ENCODE results near the gene BGN. TPM values are rescaled to one million over a fixed set of nuclear protein-coding genes. Genes with fewer than 3 reads are reported as not detected.

The BGN gene
- total RNA-seq, 2 experiments from 2014 or later = not detected

- Histone ChIP-seq H3K4me2 (ENCODE audit: low read length) (no peak overlapping the region), H3K4me3 (ENCODE audit: low read depth, low read length, poor library complexity, severe bottlenecking) (no peak overlapping the region), H3K79me2 (ENCODE audit: insufficient read depth, low read depth, low read length) (no peaks in the 10 kb centered on the region), H4K20me1 (ENCODE audit: insufficient read depth, low read length) (no peaks in the 10 kb centered on the region), H3K9me3 (ENCODE audit: low read length) (no peaks in the 10 kb centered on the region), H3K27ac (ENCODE audit: low read depth, low read length, poor library complexity, severe bottlenecking) (no peak overlapping the region), H3K36me3 (ENCODE audit: insufficient read depth, low read length) (no peaks in the 10 kb centered on the region), H3K4me1 (ENCODE audit: insufficient read depth, low read length, poor library complexity, severe bottlenecking) (no peaks in the 10 kb centered on the region), H3K9me2 (ENCODE audit: insufficient read depth, low read length) (no peaks in the 10 kb centered on the region), H2AFZ (ENCODE audit: low read length) (no peak overlapping the region)
- CTCF ChIA-PET (ENCODE audit: unreplicated experiment) = no interaction called here
- POLR2A ChIA-PET = no interaction called here
- intact Hi-C loops (cut with micrococcal nuclease; ENCODE audit: unreplicated experiment) = no loop called here
- DNase-seq (ENCODE audit: low spot score) = no peak
- BruUV-seq (replicated peaks) = no TSS peak
- TF ChIP-seq CTCF (conservative IDR thresholded peaks at IDR 0.05; ENCODE audit: low read length) (no peak), EZH2phosphoT487 (IDR thresholded peaks at IDR 0.05; ENCODE audit: borderline replicate concordance, low read depth, low read length) (no peak)
These were observed 7.1 kb upstream of the BGN start for GRCh38 chrX:153487590-153488071.

GRCh38 chrX:153488231-153488914, 6.4 kb upstream of the BGN start:
- Histone ChIP-seq H4K20me1 (ENCODE audit: insufficient read depth, low read length) (no peaks in the 10 kb centered on the region), H3K4me1 (ENCODE audit: insufficient read depth, low read length, poor library complexity, severe bottlenecking) (no peaks in the 10 kb centered on the region), H3K4me2 (ENCODE audit: low read length) (no peak overlapping the region), H3K79me2 (ENCODE audit: insufficient read depth, low read depth, low read length) (no peaks in the 10 kb centered on the region), H3K9me2 (ENCODE audit: insufficient read depth, low read length) (no peaks in the 10 kb centered on the region), H3K27ac (ENCODE audit: low read depth, low read length, poor library complexity, severe bottlenecking) (no peak overlapping the region), H3K9me3 (ENCODE audit: low read length) (no peaks in the 10 kb centered on the region), H3K4me3 (ENCODE audit: low read depth, low read length, poor library complexity, severe bottlenecking) (no peak overlapping the region), H3K36me3 (ENCODE audit: insufficient read depth, low read length) (no peaks in the 10 kb centered on the region), H2AFZ (ENCODE audit: low read length) (no peak overlapping the region)
- no peak for DNase-seq (ENCODE audit: low spot score)
- no TSS peak for BruUV-seq (replicated peaks)
- POLR2A ChIA-PET = no interaction called here
- CTCF ChIA-PET (ENCODE audit: unreplicated experiment) = no interaction called here
- intact Hi-C loops (cut with micrococcal nuclease; ENCODE audit: unreplicated experiment) = no loop called here
- TF ChIP-seq EZH2phosphoT487 (IDR thresholded peaks at IDR 0.05; ENCODE audit: borderline replicate concordance, low read depth, low read length) (no peak), CTCF (conservative IDR thresholded peaks at IDR 0.05; ENCODE audit: low read length) (no peak)

GRCh38 chrX:153490217-153490930, 4.4 kb upstream of the BGN start:
- no peaks in the 10 kb centered on the region for H3K9me2 ChIP-seq (ENCODE audit: insufficient read depth, low read length)
- no peaks in the 10 kb centered on the region for H3K79me2 ChIP-seq (ENCODE audit: insufficient read depth, low read depth, low read length)
- no TSS peak for BruUV-seq (replicated peaks)
- no peak overlapping the region for H3K4me2 ChIP-seq (ENCODE audit: low read length)
- no peaks in the 10 kb centered on the region for H3K9me3 ChIP-seq (ENCODE audit: low read length)
- H2AFZ ChIP-seq (ENCODE audit: low read length) = no peak overlapping the region
- no peaks in the 10 kb centered on the region for H4K20me1 ChIP-seq (ENCODE audit: insufficient read depth, low read length)
- H3K4me1 ChIP-seq (ENCODE audit: insufficient read depth, low read length, poor library complexity, severe bottlenecking) = no peaks in the 10 kb centered on the region
- no peaks in the 10 kb centered on the region for H3K36me3 ChIP-seq (ENCODE audit: insufficient read depth, low read length)
- H3K27ac ChIP-seq (ENCODE audit: low read depth, low read length, poor library complexity, severe bottlenecking) = no peak overlapping the region
- intact Hi-C loops (cut with micrococcal nuclease; ENCODE audit: unreplicated experiment) = no loop called here
- no peak for DNase-seq (ENCODE audit: low spot score)
- no peak for TF ChIP-seq EZH2phosphoT487 (IDR thresholded peaks at IDR 0.05; ENCODE audit: borderline replicate concordance, low read depth, low read length)
- TF ChIP-seq CTCF (conservative IDR thresholded peaks at IDR 0.05; ENCODE audit: low read length) = no peak
- H3K4me3 ChIP-seq (ENCODE audit: low read depth, low read length, poor library complexity, severe bottlenecking) = no peak overlapping the region
- CTCF ChIA-PET (ENCODE audit: unreplicated experiment) = no interaction called here
- POLR2A ChIA-PET = no interaction called here
